ENCODE measurements around the gene TECTB.

The TECTB gene

GRCh38 chr10:112286837-112287818 is 3.9 kb downstream of the TECTB start:
- no peaks in the 10 kb centered on the region for H3K9me3 ChIP-seq (ENCODE audit: severe bottlenecking)
- DNase-seq (ENCODE audit: low spot score) (no peak), ATAC-seq (ENCODE audit: low read depth) (no peak)
- TF ChIP-seq CTCF (IDR thresholded peaks at IDR 0.05; ENCODE audit: poor library complexity, severe bottlenecking) = no peak
- no peak overlapping the region for H3K27ac ChIP-seq (ENCODE audit: poor library complexity, severe bottlenecking)
- H3K36me3 ChIP-seq (ENCODE audit: low read depth) = no peaks in the 10 kb centered on the region
- no peak overlapping the region for H3K4me3 ChIP-seq (ENCODE audit: severe bottlenecking)
- no peaks in the 10 kb centered on the region for H3K27me3 ChIP-seq (ENCODE audit: insufficient read depth, poor library complexity, severe bottlenecking)
- H3K4me1 ChIP-seq (ENCODE audit: insufficient read depth, poor library complexity, severe bottlenecking) = peaks cover 3% of the 10 kb centered on the region

- ATAC-seq (ENCODE audit: low read depth) = no peak
- H3K4me3 ChIP-seq (ENCODE audit: severe bottlenecking) = no peak overlapping the region
- H3K27ac ChIP-seq (ENCODE audit: poor library complexity, severe bottlenecking) = no peak overlapping the region
- DNase-seq (ENCODE audit: low spot score) = no peak
- H3K9me3 ChIP-seq (ENCODE audit: severe bottlenecking) = no peaks in the 10 kb centered on the region
- H3K4me1 ChIP-seq (ENCODE audit: insufficient read depth, poor library complexity, severe bottlenecking) = no peaks in the 10 kb centered on the region
- H3K36me3 ChIP-seq (ENCODE audit: low read depth) = no peaks in the 10 kb centered on the region
- no peaks in the 10 kb centered on the region for H3K27me3 ChIP-seq (ENCODE audit: insufficient read depth, poor library complexity, severe bottlenecking)
- no peak for TF ChIP-seq CTCF (IDR thresholded peaks at IDR 0.05; ENCODE audit: poor library complexity, severe bottlenecking)
Measured at GRCh38 chr10:112287844-112288243, 4.6 kb downstream of the TECTB start.

GRCh38 chr10:112288486-112288885 is 5.3 kb downstream of the TECTB start:
- no peak for TF ChIP-seq CTCF (IDR thresholded peaks at IDR 0.05; ENCODE audit: poor library complexity, severe bottlenecking)
- ATAC-seq (ENCODE audit: low read depth) (no peak), DNase-seq (ENCODE audit: low spot score) (no peak)
- Histone ChIP-seq H3K9me3 (ENCODE audit: severe bottlenecking) (no peaks in the 10 kb centered on the region), H3K36me3 (ENCODE audit: low read depth) (no peaks in the 10 kb centered on the region), H3K4me3 (ENCODE audit: severe bottlenecking) (no peak overlapping the region), H3K27ac (ENCODE audit: poor library complexity, severe bottlenecking) (no peak overlapping the region), H3K4me1 (ENCODE audit: insufficient read depth, poor library complexity, severe bottlenecking) (no peaks in the 10 kb centered on the region), H3K27me3 (ENCODE audit: insufficient read depth, poor library complexity, severe bottlenecking) (no peaks in the 10 kb centered on the region)

- ATAC-seq (ENCODE audit: low read depth) = no peak
- Histone ChIP-seq H3K27me3 (ENCODE audit: insufficient read depth, poor library complexity, severe bottlenecking) (no peaks in the 10 kb centered on the region), H3K27ac (ENCODE audit: poor library complexity, severe bottlenecking) (no peak overlapping the region), H3K4me1 (ENCODE audit: insufficient read depth, poor library complexity, severe bottlenecking) (no peaks in the 10 kb centered on the region), H3K9me3 (ENCODE audit: severe bottlenecking) (no peaks in the 10 kb centered on the region), H3K36me3 (ENCODE audit: low read depth) (no peaks in the 10 kb centered on the region), H3K4me3 (ENCODE audit: severe bottlenecking) (no peak overlapping the region)
- DNase-seq (ENCODE audit: low spot score) = no peak
- TF ChIP-seq CTCF (IDR thresholded peaks at IDR 0.05; ENCODE audit: poor library complexity, severe bottlenecking) = no peak
Measured at GRCh38 chr10:112289373-112290053, 6.3 kb downstream of the TECTB start.

Measured in RWPE2 (cell line).